ENCODE data around the gene ZNF805. TPM values are rescaled to one million over a fixed set of nuclear protein-coding genes. Genes with fewer than 3 reads are reported as not detected.

ZNF805 gene
- total RNA-seq, 2 experiments from 2014 or later, result 7.6 to 7.8 TPM

DNA sequence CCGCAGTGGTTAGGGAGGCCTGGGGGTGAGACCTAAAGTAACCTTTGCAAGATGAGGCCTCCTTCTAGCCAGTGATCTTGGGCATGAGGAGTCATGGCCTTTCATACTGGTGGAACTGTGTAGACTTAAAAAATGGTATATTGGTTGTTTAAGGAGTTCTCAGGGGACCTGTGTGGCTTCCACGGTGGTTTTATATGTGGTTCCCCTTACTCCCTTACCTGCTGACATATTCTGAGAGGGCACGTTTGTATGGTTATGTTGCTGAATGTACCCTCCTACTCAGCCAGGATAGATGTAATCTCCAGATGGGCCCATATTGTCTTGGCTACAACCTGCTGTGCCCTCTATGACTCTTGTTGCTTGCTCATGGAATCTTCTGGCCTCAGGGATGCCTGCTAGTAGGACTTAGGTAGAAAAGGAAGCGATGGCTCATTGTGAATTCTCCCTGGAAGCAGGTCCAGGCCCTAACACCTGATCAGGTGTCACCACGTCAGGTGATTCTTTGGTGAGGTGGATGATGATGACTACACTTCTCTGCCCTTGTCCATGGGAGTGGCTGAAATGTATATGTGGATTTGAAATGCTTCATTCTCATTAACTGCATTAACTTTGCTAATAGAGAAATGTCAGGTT is 41.7 kb downstream of the ZNF805 start:
- intact Hi-C loops (cut with micrococcal nuclease), result loop anchor here (10.0 kb wide), 1 partner anchor 83 kb away; the partner anchor contains the start of genes TRAPPC2B and ZNF547
- peaks cover 38% of the 10 kb centered on the region for H3K4me1 Mint-ChIP-seq (ENCODE audit: low read depth)
- ChIA-PET POLR2A (no interaction called here), CTCF (no interaction called here)
- TF ChIP-seq, protein P1, sequence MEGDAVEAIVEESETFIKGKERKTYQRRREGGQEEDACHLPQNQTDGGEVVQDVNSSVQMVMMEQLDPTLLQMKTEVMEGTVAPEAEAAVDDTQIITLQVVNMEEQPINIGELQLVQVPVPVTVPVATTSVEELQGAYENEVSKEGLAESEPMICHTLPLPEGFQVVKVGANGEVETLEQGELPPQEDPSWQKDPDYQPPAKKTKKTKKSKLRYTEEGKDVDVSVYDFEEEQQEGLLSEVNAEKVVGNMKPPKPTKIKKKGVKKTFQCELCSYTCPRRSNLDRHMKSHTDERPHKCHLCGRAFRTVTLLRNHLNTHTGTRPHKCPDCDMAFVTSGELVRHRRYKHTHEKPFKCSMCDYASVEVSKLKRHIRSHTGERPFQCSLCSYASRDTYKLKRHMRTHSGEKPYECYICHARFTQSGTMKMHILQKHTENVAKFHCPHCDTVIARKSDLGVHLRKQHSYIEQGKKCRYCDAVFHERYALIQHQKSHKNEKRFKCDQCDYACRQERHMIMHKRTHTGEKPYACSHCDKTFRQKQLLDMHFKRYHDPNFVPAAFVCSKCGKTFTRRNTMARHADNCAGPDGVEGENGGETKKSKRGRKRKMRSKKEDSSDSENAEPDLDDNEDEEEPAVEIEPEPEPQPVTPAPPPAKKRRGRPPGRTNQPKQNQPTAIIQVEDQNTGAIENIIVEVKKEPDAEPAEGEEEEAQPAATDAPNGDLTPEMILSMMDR (IDR thresholded peaks at IDR 0.05), result no peak
- H3K9me3 Mint-ChIP-seq, result peaks cover 5% of the 10 kb centered on the region
- peaks cover 64% of the 10 kb centered on the region for H3K36me3 Mint-ChIP-seq (ENCODE audit: low read depth)
- ATAC-seq (peak; percentile 18), DNase-seq (peak; percentile 73)
- H3K27ac Mint-ChIP-seq, result no peak overlapping the region
- H3K27me3 Mint-ChIP-seq, result no peaks in the 10 kb centered on the region
- H3K4me3 Mint-ChIP-seq, result no peak overlapping the region

DNA sequence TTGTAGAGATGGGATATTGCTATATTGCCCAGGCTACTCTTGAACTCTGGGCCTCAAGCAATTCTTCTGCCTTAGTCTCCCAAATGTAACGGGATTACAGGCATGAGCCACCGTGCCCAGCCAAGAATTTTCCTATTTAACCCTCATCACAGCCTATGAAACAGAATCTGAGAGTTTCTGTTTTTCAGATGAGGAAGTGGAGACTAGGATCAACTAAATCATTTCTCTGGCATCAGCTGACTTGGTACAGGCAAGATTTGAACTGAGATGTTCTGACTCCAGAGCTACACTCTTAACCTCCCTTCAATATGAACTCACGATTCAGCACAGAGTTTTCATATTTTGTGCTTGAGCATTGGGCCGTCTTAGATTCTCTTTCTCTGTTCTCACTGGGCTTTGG is 47.9 kb downstream of the ZNF805 start:
- DNase-seq, result no peak
- Mint-ChIP-seq H3K9me3 (peaks cover 40% of the 10 kb centered on the region), H3K27ac (no peak overlapping the region), H3K36me3 (ENCODE audit: low read depth) (peaks cover 94% of the 10 kb centered on the region), H3K4me1 (ENCODE audit: low read depth) (peaks cover 21% of the 10 kb centered on the region), H3K4me3 (no peak overlapping the region), H3K27me3 (no peaks in the 10 kb centered on the region)
- ATAC-seq, result no peak
- TF ChIP-seq, protein P1 (IDR thresholded peaks at IDR 0.05), result no peak
- POLR2A ChIA-PET, result interaction anchor here (1.3 kb wide), 1 partner anchor 14 kb away, joined by 3 read pairs; no protein-coding TSS in a partner anchor
- CTCF ChIA-PET, result no interaction called here
- intact Hi-C loops (cut with micrococcal nuclease), result loop anchor here (10.0 kb wide), 1 partner anchor 76 kb away; the partner anchor contains the start of genes TRAPPC2B and ZNF547

DNA sequence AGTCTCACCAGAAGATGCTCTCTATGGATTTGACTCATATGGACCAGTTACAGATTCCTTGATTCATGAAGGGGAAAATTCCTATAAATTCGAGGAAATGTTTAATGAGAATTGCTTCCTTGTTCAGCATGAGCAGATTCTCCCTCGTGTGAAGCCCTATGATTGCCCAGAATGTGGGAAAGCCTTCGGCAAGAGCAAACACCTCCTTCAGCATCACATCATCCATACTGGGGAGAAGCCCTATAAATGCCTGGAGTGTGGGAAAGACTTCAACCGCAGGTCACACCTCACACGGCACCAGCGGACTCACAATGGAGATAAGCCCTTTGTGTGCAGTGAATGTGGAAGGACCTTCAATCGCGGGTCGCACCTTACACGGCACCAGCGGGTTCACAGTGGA is 50.5 kb downstream of the ZNF805 start:
- TF ChIP-seq, protein P1 (IDR thresholded peaks at IDR 0.05), result no peak
- Mint-ChIP-seq H3K27ac (no peak overlapping the region), H3K27me3 (no peaks in the 10 kb centered on the region), H3K4me1 (ENCODE audit: low read depth) (peaks cover 6% of the 10 kb centered on the region), H3K4me3 (no peak overlapping the region), H3K36me3 (ENCODE audit: low read depth) (peaks cover 97% of the 10 kb centered on the region), H3K9me3 (peaks cover 55% of the 10 kb centered on the region)
- no peak for ATAC-seq
- intact Hi-C loops (cut with micrococcal nuclease), result no loop called here
- ChIA-PET POLR2A (interaction anchor here (1.0 to 1.8 kb wide), 3 partner anchors 9 to 24 kb away, joined by 4 read pairs; no protein-coding TSS in a partner anchor), CTCF (no interaction called here)
- DNase-seq, result no peak

DNA sequence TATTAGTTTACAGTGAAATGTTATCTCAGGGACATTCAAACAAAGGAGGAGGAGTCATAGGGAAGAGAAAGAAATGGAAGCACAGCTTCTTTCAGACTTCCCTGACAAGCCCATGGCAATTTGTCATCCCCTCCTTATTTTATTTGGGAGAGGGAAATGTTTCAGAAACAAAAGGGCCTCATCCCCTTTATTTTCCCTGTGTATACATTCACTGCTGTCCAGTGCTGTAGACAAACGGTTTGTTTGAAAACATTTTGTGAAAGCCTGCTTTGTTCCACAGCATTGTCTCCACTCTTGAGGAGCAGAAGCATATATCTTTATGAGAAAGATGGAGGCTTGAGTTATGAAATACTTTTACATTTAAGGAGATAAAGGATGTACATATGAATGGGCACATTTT is 52.1 kb downstream of the ZNF805 start:
- Mint-ChIP-seq H3K9me3 (peaks cover 56% of the 10 kb centered on the region), H3K36me3 (ENCODE audit: low read depth) (peaks cover 96% of the 10 kb centered on the region)
- POLR2A ChIA-PET, result no interaction called here

DNA sequence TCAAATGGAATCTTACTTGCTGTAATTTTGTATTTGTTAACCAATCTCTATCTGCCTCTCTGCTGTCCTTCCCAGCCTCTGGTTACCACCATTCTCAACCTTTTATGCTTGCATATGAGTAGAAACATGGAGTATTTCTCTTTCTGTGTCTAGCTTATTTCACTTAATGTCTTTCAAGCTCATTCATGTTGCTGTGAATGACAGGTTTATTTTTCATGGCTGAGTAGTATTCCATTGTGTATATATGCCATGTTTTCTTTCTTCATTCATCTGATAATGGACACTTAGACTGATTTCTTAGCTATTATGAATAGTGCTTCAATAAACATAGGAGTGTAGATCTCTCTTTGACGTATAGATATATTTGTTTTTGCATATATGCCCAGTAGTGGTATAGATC is 53.3 kb downstream of the ZNF805 start:
- intact Hi-C loops (cut with micrococcal nuclease), result no loop called here
- Mint-ChIP-seq H3K9me3 (peaks cover 55% of the 10 kb centered on the region), H3K27me3 (no peaks in the 10 kb centered on the region), H3K4me1 (ENCODE audit: low read depth) (peaks cover 13% of the 10 kb centered on the region), H3K36me3 (ENCODE audit: low read depth) (peaks cover 95% of the 10 kb centered on the region), H3K4me3 (no peak overlapping the region), H3K27ac (no peak overlapping the region)
- ATAC-seq (no peak), DNase-seq (no peak)
- CTCF ChIA-PET, result interaction anchor here (1.1 kb wide), 1 partner anchor 12 kb away, joined by 3 read pairs; no protein-coding TSS in a partner anchor
- TF ChIP-seq, protein P1 (IDR thresholded peaks at IDR 0.05), result no peak
- POLR2A ChIA-PET, result interaction anchor here (1.1 kb wide), 1 partner anchor 9 kb away, joined by 6 read pairs; no protein-coding TSS in a partner anchor

More for the DNA sequence above, 52.1 kb downstream of the ZNF805 start:
- CTCF ChIA-PET, result interaction anchor here (1.1 kb wide), 1 partner anchor 13 kb away, joined by 3 read pairs; no protein-coding TSS in a partner anchor
- H3K4me3 Mint-ChIP-seq, result no peak overlapping the region
- TF ChIP-seq, protein P1 (IDR thresholded peaks at IDR 0.05), result no peak
- no peaks in the 10 kb centered on the region for H3K27me3 Mint-ChIP-seq
- intact Hi-C loops (cut with micrococcal nuclease), result no loop called here
- DNase-seq, result no peak
- no peak overlapping the region for H3K27ac Mint-ChIP-seq
- no peak for ATAC-seq
- H3K4me1 Mint-ChIP-seq (ENCODE audit: low read depth), result peaks cover 8% of the 10 kb centered on the region

Measured in activated CD8-positive, alpha-beta T cell treated with anti-CD3 and anti-CD28 coated beads for 36 hours (primary cell).